Suprapubic skin (tissue), 4 donors: ENCODE data around the gene PLCB1. TPM values are rescaled to one million over a fixed set of nuclear protein-coding genes. Genes with fewer than 3 reads are reported as not detected.

Experiments used
- DNase-seq, 2 donors: peaks; one replicate each; pipeline ENCODE4 v3.0.0-alpha.2; 2019; ENCODE audit warnings: low spot score in 2 of 2
- H3K27ac ChIP-seq: fragments of 200-600 bp; sonication (generic); one replicate; pipeline ENCODE4 v1.5.1; 2019
- H3K27me3 ChIP-seq: fragments of 200-600 bp; sonication (generic); one replicate; pipeline ENCODE4 v1.5.1; 2019
- H3K36me3 ChIP-seq: fragments of 200-600 bp; sonication (generic); one replicate; pipeline ENCODE4 v1.5.1; 2019
- H3K4me1 ChIP-seq: fragments of 200-600 bp; sonication (generic); one replicate; pipeline ENCODE4 v1.5.1; 2019
- H3K4me3 ChIP-seq: fragments of 200-600 bp; sonication (generic); one replicate; pipeline ENCODE4 v1.5.1; 2019; ENCODE audit warnings: mild to moderate bottlenecking
- H3K9me3 ChIP-seq: fragments of 200-600 bp; sonication (generic); one replicate; pipeline ENCODE4 v1.5.1; 2019
- EP300 ChIP-seq: sonication (generic); formaldehyde crosslinking; IDR thresholded peaks from one replicate; pipeline ENCODE4 v1.6.1; 2017; ENCODE audit warnings: antibody characterized with exemption
- POLR2A ChIP-seq, 2 donors: fragments of 450-650 bp; IDR thresholded peaks; one replicate each; pipeline ENCODE4 v1.6.1; 2017; ENCODE audit warnings: antibody characterized with exemption in 2 of 2, mild to moderate bottlenecking in 2 of 2, moderate library complexity in 2 of 2
- POLR2AphosphoS5 ChIP-seq, 3 donors: sonication (generic); formaldehyde crosslinking; IDR thresholded peaks; one replicate each; pipeline ENCODE4 v1.6.1; 2017; ENCODE audit warnings: antibody characterized with exemption in 3 of 3
- WGBS: methylation state at CpG from one replicate; pipeline ENCODE4 v1.1.5; 2018; 5-methylcytosine and 5-hydroxymethylcytosine counted together
- total RNA-seq, 4 donors: library from RNA; depleted of rRNA; stranded (reverse); fragments of >200 nt; gene quantifications; one replicate each; pipeline ENCODE4 v1.1.0, GENCODE V29; 2016
- TF ChIP-seq, protein P1 (sequence below), 2 donors: fragments of 200-600 bp in 1 of 2; fragments of 450-650 bp in 1 of 2; sonication (generic) in 1 of 2; IDR thresholded peaks; one replicate each; pipeline ENCODE4 v1.5.1; 2016 to 2019; ENCODE audit warnings: antibody characterized with exemption in 2 of 2, mild to moderate bottlenecking in 1 of 2, moderate library complexity in 1 of 2

Gene PLCB1
- total RNA-seq, 4 donors from 2014 or later: 3.9 to 15.6 (median 6.7) TPM

DNA sequence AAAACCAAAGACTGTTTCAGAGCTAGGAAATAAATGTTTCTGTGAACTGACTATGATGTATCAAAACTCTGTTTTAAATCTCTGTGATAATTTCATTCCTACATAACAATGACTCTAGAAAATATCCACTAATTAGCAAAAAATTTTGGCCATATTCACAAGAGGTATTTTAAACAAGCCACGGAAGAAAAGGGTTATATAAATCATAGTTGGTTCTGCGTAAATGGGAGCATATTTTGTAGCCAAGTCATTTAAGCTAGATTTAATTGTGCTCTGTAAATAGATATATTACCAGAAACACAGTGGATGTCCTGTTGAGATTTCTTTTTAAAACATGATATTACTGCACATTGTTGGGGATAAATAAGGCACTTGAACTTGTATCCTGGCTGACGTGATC is 520.3 kb downstream of the PLCB1 start:
- Histone ChIP-seq H3K36me3 (no peaks in the 10 kb centered on the region), H3K27me3 (no peaks in the 10 kb centered on the region), H3K4me3 (no peak overlapping the region), H3K4me1 (peaks cover 8% of the 10 kb centered on the region), H3K9me3 (no peaks in the 10 kb centered on the region), H3K27ac (no peak overlapping the region)
- no peak for TF ChIP-seq POLR2A (IDR thresholded peaks at IDR 0.05)
- no peak for TF ChIP-seq POLR2AphosphoS5 (IDR thresholded peaks at IDR 0.05)
- TF ChIP-seq, protein P1, sequence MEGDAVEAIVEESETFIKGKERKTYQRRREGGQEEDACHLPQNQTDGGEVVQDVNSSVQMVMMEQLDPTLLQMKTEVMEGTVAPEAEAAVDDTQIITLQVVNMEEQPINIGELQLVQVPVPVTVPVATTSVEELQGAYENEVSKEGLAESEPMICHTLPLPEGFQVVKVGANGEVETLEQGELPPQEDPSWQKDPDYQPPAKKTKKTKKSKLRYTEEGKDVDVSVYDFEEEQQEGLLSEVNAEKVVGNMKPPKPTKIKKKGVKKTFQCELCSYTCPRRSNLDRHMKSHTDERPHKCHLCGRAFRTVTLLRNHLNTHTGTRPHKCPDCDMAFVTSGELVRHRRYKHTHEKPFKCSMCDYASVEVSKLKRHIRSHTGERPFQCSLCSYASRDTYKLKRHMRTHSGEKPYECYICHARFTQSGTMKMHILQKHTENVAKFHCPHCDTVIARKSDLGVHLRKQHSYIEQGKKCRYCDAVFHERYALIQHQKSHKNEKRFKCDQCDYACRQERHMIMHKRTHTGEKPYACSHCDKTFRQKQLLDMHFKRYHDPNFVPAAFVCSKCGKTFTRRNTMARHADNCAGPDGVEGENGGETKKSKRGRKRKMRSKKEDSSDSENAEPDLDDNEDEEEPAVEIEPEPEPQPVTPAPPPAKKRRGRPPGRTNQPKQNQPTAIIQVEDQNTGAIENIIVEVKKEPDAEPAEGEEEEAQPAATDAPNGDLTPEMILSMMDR (IDR thresholded peaks at IDR 0.05): no peak
- no peak for TF ChIP-seq EP300
- WGBS: 76% methylated on average over 3 of the region's 3 CpGs
- no peak for DNase-seq

DNA sequence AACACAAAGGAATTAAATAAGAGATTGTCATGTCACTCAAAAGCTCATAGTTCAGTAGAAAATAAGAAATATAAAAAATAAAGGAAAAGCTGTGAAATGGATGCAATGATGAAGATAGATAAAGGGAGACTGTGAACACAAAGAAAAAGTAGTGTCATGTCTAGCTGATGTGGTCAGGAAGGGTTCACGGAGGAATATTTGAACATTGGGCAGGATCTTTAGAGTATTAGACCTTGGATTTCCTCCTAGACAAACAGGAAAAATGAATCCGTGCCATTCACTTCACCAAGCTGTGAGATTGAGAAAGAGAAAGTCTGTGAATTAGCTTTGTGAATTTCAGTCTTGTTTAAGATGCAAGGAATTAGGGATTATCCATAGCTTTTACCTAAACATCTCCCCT is 522.4 kb downstream of the PLCB1 start:
- no peak overlapping the region for H3K4me3 ChIP-seq
- no peak for DNase-seq
- H3K27me3 ChIP-seq: no peaks in the 10 kb centered on the region
- 63% methylated on average over 2 of the region's 2 CpGs for WGBS
- no peaks in the 10 kb centered on the region for H3K4me1 ChIP-seq
- H3K36me3 ChIP-seq: no peaks in the 10 kb centered on the region
- TF ChIP-seq EP300 (no peak), POLR2AphosphoS5 (IDR thresholded peaks at IDR 0.05) (no peak), POLR2A (IDR thresholded peaks at IDR 0.05) (no peak)
- TF ChIP-seq, protein P1 (IDR thresholded peaks at IDR 0.05): no peak
- no peaks in the 10 kb centered on the region for H3K9me3 ChIP-seq
- no peak overlapping the region for H3K27ac ChIP-seq

DNA sequence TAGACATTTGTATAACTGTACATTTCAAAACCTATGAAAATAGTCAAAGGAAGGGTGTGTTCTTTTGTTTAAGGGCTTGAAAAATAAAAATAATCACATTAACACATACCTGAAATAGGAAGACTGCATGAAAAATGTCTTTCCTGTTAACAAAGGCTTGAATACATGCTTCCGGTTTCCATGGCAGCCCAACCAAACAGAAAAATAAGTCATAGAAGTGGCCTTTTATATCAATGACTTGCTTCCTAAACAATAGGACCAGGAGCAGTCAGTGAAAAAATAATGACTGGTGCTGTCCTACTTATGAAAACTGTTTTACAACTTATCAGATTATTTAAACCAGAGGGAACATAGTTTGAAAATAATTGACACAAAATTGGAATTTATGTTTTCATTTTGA is 524.3 kb downstream of the PLCB1 start:
- Histone ChIP-seq H3K9me3 (no peaks in the 10 kb centered on the region), H3K36me3 (no peaks in the 10 kb centered on the region), H3K27ac (no peak overlapping the region), H3K4me1 (no peaks in the 10 kb centered on the region), H3K4me3 (no peak overlapping the region), H3K27me3 (no peaks in the 10 kb centered on the region)
- no peak for DNase-seq
- TF ChIP-seq EP300: no peak
- TF ChIP-seq POLR2AphosphoS5 (IDR thresholded peaks at IDR 0.05): no peak
- 94% methylated on average over 1 of the region's 1 CpG for WGBS

DNA sequence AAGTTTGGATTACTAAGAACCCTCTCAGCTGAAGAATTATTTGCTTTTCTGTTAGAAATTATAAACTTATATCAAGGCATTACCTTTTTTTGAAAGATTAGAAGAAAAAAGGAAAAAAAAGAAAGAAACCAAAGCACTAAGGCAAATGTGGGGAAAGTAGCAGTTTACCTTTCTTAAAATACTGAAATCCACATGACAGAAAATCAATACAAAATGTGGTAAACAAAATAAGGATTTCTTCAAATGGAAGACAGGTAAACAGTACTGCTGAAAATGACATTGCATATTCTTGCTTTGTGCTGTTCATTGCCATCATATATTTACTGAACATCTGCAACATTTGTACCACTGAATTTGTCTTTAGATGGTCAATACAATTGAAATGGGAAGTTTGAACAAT is 525.6 kb downstream of the PLCB1 start:
- DNase-seq: no peak
- TF ChIP-seq EP300 (no peak), POLR2AphosphoS5 (IDR thresholded peaks at IDR 0.05) (no peak), POLR2A (IDR thresholded peaks at IDR 0.05) (no peak)
- TF ChIP-seq, protein P1 (IDR thresholded peaks at IDR 0.05): no peak

DNA sequence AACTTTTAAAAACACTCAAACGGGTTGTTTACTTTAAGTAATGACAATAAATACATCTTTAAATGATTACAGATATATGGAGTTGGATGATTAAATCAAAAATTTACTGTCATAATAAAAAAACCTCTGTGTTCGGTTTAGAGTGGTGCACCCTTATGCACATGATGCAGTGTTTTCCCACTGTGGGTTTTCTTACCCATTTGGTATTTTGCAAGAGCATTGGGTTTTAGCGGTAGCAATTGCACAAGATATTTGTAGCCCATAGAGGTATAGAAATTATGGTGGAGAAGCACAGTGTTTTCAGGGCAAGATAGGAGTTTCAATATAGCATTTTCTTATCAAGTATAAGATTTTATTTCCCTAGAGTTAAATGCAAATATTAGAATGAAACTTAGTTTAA is 526.0 kb downstream of the PLCB1 start:
- no peak for TF ChIP-seq EP300
- TF ChIP-seq, protein P1 (IDR thresholded peaks at IDR 0.05): no peak
- no peak for TF ChIP-seq POLR2A (IDR thresholded peaks at IDR 0.05)
- no peak for TF ChIP-seq POLR2AphosphoS5 (IDR thresholded peaks at IDR 0.05)
- no peak overlapping the region for H3K4me3 ChIP-seq
- no peaks in the 10 kb centered on the region for H3K4me1 ChIP-seq
- no peaks in the 10 kb centered on the region for H3K27me3 ChIP-seq
- no peak overlapping the region for H3K27ac ChIP-seq
- H3K36me3 ChIP-seq: no peaks in the 10 kb centered on the region
- no peak for DNase-seq
- WGBS: 85% methylated on average over 3 of the region's 3 CpGs
- H3K9me3 ChIP-seq: no peaks in the 10 kb centered on the region

More for the DNA sequence above, 525.6 kb downstream of the PLCB1 start:
- H3K4me3 ChIP-seq: no peak overlapping the region
- H3K27me3 ChIP-seq: no peaks in the 10 kb centered on the region
- H3K36me3 ChIP-seq: no peaks in the 10 kb centered on the region
- H3K4me1 ChIP-seq: no peaks in the 10 kb centered on the region
- H3K9me3 ChIP-seq: no peaks in the 10 kb centered on the region
- no peak overlapping the region for H3K27ac ChIP-seq
